HG03039 (cell line): ENCODE results near the gene FAM131B.
A peak's percentile ranks its signal among the peaks of the same experiment; 100 is the strongest.

Source experiments
- ATAC-seq: cut with Tn5 transposase; IDR thresholded peaks from one replicate; pipeline ENCODE4 v1.9.1; 2021; ENCODE audit warnings: mild to moderate bottlenecking, moderate library complexity; ENCODE audit not compliant: unreplicated experiment

FAM131B gene

DNA sequence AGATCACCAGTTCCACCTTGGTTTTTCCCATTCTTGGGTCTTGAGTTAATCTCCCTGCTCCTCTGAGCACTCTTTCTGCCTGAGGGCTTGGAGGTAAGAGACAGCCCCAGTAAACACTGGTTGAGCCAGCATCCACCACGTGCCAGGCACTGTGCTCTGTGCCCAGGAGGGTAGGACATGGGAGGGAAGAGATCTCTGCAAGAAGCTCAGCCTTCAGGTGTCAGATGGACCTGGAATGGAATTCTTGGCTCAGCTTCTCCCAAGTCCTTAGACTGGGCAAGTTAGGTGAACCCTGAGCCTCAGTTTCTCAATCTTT lies 21.1 kb upstream of the FAM131B start:
- ATAC-seq: no peak

GRCh38 chr7:143382791-143383641 lies 20.5 kb upstream of the FAM131B start:
- no peak for ATAC-seq

GRCh38 chr7:143382126-143382790 lies 19.7 kb upstream of the FAM131B start:
- ATAC-seq: no peak

- peak; percentile 9 for ATAC-seq
Measured at GRCh38 chr7:143381427-143382125, 19.1 kb upstream of the FAM131B start.

GRCh38 chr7:143380646-143381426 lies 18.3 kb upstream of the FAM131B start, which contains the start of gene ZYX:
ZYX (plus strand) TSS chr7:143381345; CDS start chr7:143381572, 227 bp downstream.
- ATAC-seq: peak; percentile 83

- peak; percentile 40 for ATAC-seq
Measured at GRCh38 chr7:143380260-143380645, 17.7 kb upstream of the FAM131B start.

GRCh38 chr7:143379611-143380259 lies 17.2 kb upstream of the FAM131B start:
- ATAC-seq: no peak

- ATAC-seq: no peak
Measured at GRCh38 chr7:143376396-143376795, 13.9 kb upstream of the FAM131B start.

DNA sequence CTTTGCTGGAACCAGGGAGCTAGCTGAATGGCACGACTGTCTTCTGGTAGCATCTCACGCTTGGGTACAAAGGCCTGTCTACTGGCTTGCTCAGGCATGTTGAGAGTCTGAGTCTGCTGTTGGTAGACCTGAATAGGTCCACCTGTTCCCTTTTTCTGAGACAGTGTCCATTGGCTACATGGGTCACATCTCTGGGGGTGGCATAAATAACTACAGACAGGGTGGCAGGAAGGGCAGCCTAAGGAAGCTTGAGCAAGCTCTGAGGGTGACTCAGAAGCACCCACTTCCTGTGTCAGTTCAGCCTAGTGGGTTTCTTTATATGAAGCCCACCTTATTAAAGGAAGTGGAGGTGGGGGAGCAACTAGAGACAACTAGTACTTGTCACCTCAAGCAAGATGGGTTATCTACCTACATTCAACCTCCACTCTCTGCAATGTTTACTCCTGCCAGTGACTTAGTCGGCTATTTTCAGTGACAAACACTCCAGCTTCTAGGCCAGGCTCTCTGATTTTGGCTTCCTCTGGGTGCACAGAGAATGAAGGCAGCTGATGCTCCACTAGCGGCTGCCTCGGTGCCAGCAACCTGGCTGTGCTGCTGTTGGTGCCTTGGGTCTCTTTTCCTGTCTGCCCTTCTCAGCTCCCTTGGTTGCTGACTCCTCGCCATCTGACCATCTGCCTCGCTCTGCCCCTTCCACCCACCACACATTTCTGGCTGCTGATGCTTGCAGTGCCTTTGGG lies 13.0 kb upstream of the FAM131B start:
- no peak for ATAC-seq

DNA sequence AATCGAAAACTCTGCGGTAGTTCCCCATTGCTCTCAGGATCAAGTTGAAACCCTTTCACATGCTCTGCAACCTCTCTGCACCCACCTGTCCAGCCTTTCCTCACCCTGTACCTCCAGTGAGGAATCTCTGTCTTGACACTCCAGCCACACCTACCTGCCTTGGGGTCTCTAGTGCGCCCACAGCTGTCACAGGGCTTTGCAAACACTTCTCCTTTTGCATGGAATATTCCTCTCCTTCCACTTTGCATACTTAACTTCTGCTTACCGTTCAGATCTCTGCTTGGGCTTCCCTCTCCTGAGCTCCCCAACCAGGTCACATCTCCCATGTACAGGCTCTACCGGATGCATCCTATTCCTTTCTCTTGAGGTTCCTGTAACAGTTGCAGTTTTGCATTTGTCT lies 12.0 kb upstream of the FAM131B start:
- no peak for ATAC-seq

GRCh38 chr7:143373255-143373794 lies 10.8 kb upstream of the FAM131B start:
- ATAC-seq: no peak

GRCh38 chr7:143372070-143372469 lies 9.6 kb upstream of the FAM131B start:
- ATAC-seq: no peak

DNA sequence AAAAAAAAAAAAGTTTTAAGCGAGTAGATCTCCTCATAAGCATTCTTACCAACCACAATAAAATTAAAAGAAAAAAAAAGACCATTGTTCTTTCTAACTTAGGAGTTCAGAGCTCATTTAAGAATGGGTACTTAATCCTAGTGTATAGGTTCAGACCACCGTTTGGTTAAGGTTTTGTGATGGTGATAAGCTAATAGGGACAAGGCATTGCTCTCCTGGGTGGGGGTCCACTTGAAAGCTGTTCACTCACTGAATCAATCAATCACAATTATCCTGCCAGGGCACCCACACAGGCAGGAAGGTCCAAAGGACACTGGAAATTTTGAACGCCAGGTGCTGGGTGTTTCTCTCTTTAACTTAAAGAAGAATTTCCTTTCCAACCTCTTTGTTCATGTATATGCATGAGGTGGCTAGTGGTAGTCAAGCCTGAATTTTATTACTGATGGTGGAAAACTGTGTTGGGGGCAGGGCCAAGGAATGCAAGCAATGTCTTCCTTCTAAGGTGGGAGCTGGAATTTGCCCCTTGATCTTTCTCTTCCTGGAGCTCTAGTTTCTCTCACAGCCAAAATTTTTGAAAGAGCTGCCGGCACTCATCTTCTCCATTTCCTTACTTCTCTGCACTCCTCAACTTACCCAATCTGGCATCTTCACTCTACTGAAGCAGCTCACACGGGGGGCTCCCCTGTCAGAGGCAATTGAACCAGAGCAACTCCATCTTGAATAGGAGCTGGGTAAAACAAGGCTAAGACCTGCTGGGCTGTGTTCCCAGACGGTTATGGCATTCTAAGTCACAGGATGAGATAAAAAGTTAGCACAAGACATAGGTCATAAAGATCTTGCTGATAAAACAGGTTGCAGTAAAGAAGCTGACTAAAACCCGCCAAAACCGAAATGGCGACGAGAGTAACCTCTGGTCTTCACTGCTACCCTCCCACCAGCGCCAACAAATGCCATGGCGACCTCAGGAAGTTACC lies 7.5 kb upstream of the FAM131B start:
- ATAC-seq: no peak

DNA sequence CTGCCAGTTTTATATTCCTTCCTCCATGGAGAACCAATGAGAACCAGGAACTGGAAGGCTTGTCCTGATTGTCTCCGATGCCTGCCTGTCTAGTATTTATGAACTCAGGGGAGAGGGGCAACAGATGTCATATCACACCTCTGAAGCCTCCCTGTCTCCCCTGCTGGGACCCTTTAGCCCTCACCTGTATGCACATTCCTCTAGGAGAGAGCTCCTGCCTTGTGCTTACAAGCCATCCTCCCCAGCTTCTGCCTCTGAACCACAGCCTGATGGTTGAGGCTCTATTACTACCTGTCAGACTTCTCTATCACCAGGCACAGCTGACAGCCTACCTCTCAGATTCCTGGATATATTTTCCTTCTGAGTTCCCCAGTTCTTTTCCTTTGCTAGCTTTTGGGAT lies 5.9 kb upstream of the FAM131B start:
- no peak for ATAC-seq

DNA sequence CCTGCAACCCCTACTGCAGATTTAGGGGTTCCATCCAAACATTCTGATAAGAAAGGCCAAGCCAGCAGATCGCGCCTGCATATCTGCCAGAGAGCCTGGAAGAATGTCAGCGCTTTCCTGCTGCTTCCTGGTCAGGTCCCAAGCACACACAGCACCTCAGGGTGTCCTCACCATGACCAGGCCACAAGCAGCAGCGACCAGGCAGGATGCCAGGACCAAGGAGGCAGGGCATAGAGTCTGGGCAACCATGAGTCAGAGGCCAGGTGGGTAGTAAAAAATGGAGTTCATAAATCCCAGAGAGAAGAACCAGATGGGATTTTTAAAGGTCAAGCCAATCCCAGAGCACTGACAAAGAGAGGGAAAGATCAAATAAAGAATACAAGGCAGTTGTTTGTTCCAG lies 5.5 kb upstream of the FAM131B start:
- ATAC-seq: no peak

- no peak for ATAC-seq
Measured at GRCh38 chr7:143363016-143363937, 764 bp upstream of the FAM131B start.

DNA sequence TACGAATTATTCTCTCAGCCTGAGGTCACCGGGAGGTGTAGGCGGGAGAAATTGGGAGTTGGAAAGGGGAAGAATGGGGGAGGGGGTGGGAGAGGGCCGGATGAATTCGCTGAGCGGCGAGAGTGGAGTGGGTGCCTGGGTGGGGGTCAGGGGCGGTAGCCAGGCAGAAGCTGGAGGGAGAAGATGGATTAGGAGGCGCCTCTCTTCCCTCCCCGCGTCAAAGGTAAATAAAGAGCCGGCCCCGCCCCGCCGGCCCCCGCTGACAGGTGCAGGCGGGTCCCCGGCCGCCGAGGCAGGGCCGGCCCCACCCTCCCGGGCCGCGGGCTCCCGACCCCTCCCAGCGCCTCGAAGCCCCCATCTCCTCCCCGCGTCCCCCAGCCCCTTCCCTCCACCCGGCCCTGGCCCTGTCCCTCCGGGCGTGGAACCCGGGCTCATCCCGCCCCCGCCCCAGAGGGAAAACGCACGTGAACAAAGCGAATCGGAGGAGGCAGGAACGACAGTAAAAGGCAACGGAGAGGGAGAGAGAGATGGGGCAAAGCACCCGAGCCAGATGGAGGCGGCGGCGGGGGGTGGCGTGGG lies 872 bp downstream of the FAM131B start:
- ATAC-seq: no peak
